HG03378 (cell line): ENCODE measurements around the gene DHRS7B.

Source experiments
- ATAC-seq: cut with Tn5 transposase; IDR thresholded peaks from one replicate; pipeline ENCODE4 v1.9.1; 2021; ENCODE audit warnings: mild to moderate bottlenecking, moderate library complexity; ENCODE audit not compliant: unreplicated experiment

DHRS7B gene

DNA sequence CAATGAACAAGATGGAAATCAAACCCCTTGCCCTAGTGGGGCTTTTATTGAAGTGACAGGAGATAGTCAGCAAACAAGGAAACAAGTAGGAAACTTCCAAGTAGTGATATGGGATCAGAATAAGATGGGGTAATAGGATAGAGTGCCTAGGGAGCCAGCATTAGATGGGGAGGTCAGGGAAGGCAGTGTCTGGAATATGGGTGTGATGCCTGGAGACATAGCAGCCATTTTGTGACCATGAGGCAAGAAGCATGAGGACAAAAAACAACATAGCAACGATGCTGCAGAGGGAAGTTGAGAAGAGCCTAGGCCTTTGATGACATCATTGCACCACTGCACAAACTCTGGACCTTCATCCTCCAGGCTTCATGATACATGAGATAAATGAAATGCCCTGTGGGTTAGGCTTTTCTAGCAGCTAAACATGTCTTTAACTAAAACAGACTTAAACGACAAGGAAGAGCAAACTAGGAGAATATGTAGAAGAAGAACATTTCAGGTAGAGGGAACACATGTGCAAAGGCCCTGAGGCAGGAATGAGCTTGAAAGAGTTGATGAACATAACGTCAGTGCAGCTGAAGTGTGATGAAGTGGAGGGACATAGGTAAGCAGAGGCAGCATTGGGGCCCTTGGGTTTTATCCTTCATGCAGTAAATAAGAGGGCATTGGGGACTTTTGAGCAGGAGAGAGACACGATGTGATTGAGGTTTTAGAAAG, 105.4 kb downstream of the DHRS7B start:
- ATAC-seq: no peak

DNA sequence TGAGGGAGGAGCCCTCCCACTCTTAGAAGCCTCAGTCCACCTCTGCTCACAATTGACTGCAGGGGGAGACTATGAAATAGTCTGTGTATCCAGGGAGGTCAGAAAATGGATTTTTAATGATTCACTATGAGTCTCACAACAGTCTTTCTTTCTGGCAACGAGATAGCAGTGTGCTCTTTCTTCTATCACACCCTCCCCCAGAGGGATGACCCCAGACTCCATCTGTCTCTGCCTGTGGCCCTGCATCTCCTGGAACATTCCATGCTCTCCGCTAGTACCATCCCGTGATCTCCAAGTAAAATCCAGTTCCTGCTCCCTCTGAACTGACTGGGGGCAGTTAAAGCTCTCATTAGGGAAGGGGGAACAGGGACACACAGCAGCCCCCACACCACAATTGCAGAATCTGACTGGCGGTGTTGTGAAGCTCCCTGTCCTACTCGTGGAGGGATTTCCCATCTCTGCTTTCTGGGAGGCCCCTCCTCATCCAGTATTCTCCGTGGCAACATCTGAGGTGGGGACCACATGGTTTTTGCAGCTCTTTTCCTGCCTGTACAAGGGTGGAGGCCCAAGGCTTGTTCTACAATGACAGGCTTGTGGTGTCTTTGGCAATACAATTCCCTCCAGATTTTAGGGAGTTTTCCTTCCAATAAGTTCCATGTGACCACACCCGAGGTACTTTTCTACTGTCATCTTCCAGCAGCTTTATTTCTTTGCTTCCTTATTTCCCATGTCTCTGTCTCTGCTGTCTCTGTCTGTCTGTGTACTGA, 107.0 kb downstream of the DHRS7B start:
- no peak for ATAC-seq

DNA sequence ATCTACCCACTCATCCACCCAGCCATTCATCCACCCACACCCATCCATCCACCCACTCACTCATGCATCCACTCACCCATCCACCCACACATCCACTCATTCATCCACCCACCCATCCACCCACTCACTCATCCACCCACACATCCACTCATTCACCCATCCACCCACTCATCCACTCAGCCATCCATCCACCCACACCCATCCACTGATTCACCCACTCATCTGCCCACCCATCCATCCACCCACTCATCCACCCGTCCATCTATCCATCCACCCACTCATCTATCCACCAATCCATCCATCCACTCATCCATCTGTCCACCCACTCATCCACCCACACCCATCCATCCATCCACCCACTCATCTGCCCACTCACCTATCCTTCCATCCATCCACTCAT, 109.2 kb downstream of the DHRS7B start:
- ATAC-seq: no peak

DNA sequence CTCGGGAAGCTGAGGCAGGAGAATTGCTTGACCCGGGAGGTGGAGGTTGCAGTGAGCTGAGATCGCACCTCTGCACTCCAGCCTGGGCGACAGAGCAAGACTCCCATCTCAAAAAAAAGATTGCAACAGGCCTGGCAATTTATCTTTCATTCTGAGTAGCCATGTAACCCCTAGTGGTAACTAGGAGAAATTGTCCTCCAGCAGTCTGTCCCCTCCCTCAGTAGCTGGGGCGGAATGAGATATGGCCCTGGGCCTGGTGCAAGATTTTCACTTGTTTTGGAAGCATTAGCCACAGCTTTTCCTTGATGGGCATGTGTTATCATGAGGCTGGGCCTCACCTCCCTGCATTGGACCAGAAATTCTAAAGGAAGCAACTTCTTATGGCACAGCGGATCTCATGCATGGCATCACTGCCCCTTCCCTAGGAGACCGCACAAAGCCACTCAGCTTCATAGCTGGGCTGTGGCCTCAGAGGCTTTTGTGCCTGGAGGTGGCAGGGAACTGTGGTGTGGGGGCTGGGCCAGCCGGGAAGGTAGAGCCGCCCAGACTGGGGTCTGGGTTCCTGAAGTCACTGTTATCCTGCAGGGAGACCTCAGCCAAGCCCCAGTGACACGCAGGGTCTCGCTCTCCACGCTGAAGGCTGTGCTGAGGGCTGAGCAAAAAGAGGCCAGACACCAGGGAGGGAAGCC, 113.1 kb downstream of the DHRS7B start:
- no peak for ATAC-seq

DNA sequence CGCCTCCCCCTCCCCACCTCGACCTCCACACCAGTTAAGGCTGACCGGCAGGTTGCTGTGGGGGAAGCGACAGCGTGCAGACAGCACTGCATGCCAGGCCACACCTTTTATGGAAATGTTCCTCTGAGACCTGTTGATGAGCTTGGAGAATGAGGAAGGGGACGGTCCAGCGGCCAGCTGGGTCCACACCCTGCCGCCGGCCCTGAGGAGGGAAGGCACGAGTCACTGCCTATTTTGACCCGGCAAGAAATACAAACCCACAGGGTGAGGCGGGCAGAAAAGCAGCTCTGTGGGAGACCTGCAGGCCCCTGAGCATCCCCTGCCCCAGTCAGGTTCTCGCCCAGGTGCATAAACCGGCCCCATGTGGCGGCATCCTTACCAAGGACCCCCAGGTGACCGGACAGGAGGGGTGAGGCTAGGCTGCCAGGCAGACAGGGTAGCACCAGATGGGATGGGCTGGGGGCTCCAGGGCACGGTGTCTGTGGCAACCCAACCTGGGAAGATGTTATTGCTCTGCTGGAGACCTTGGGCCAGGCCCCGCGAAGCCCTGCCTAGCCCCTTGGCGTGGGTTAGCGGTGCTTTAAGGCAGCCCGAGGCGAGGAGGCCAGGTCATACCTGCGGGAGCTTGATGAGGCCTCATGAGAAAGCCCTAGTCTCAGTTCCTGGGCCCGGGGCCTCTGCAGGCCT, 113.7 kb downstream of the DHRS7B start:
- ATAC-seq: no peak
